Measurements from ENCODE around the gene NEDD4.
A peak's percentile ranks its signal among the peaks of the same experiment; 100 is the strongest.
"Not testable (repeated sequence)": the region's sequence is repeated elsewhere in the genome, so short reads cannot be mapped to it uniquely, and the experiment has no call there.

NEDD4 gene

GRCh38 chr15:56003777-56004176 lies 10.4 kb upstream of the NEDD4 start:
- not testable (repeated sequence) for H3K4me1 ChIP-seq (ENCODE audit: control insufficient read depth, insufficient read depth, low read length); H3K36me3 ChIP-seq (ENCODE audit: insufficient read depth, low read length); H3K27me3 ChIP-seq (ENCODE audit: control insufficient read depth, insufficient read depth, low read length); H3K4me2 ChIP-seq (ENCODE audit: low read length); H3K4me3 ChIP-seq (ENCODE audit: low read length); H3K9ac ChIP-seq (ENCODE audit: low read depth, low read length); H3K9me3 ChIP-seq (replicated peaks; ENCODE audit: low read length)

- H3K9ac ChIP-seq (ENCODE audit: low read depth, low read length); H3K27me3 ChIP-seq (ENCODE audit: control insufficient read depth, insufficient read depth, low read length); H3K4me2 ChIP-seq (ENCODE audit: low read length); H3K36me3 ChIP-seq (ENCODE audit: insufficient read depth, low read length); H3K4me3 ChIP-seq (ENCODE audit: low read length); H3K4me1 ChIP-seq (ENCODE audit: control insufficient read depth, insufficient read depth, low read length); H3K9me3 ChIP-seq (replicated peaks; ENCODE audit: low read length): not testable (repeated sequence)
Measured at GRCh38 chr15:56003277-56003676, 9.9 kb upstream of the NEDD4 start.

- Histone ChIP-seq H3K4me2 (ENCODE audit: low read length) (no peak overlapping the region), H3K4me1 (ENCODE audit: control insufficient read depth, insufficient read depth, low read length) (no peaks in the 10 kb centered on the region), H3K4me3 (ENCODE audit: low read length) (no peak overlapping the region), H3K27me3 (ENCODE audit: control insufficient read depth, insufficient read depth, low read length) (no peaks in the 10 kb centered on the region), H3K9ac (ENCODE audit: low read depth, low read length) (no peak overlapping the region), H3K9me3 (replicated peaks; ENCODE audit: low read length) (no peaks in the 10 kb centered on the region), H3K36me3 (ENCODE audit: insufficient read depth, low read length) (no peaks in the 10 kb centered on the region)
Measured at GRCh38 chr15:56001471-56002078, 8.2 kb upstream of the NEDD4 start.

GRCh38 chr15:55999658-56000057 lies 6.2 kb upstream of the NEDD4 start:
- H3K36me3 ChIP-seq (ENCODE audit: insufficient read depth, low read length) = no peaks in the 10 kb centered on the region
- no peaks in the 10 kb centered on the region for H3K4me1 ChIP-seq (ENCODE audit: control insufficient read depth, insufficient read depth, low read length)
- no peak overlapping the region for H3K9ac ChIP-seq (ENCODE audit: low read depth, low read length)
- no peak overlapping the region for H3K4me2 ChIP-seq (ENCODE audit: low read length)
- no peak overlapping the region for H3K4me3 ChIP-seq (ENCODE audit: low read length)
- H3K27me3 ChIP-seq (ENCODE audit: control insufficient read depth, insufficient read depth, low read length) = no peaks in the 10 kb centered on the region
- H3K9me3 ChIP-seq (replicated peaks; ENCODE audit: low read length) = no peaks in the 10 kb centered on the region

GRCh38 chr15:55998478-55998877 lies 5.1 kb upstream of the NEDD4 start:
- Histone ChIP-seq H3K27me3 (ENCODE audit: control insufficient read depth, insufficient read depth, low read length) (no peaks in the 10 kb centered on the region), H3K4me3 (ENCODE audit: low read length) (no peak overlapping the region), H3K36me3 (ENCODE audit: insufficient read depth, low read length) (no peaks in the 10 kb centered on the region), H3K9ac (ENCODE audit: low read depth, low read length) (no peak overlapping the region), H3K4me2 (ENCODE audit: low read length) (no peak overlapping the region), H3K9me3 (replicated peaks; ENCODE audit: low read length) (no peaks in the 10 kb centered on the region), H3K4me1 (ENCODE audit: control insufficient read depth, insufficient read depth, low read length) (no peaks in the 10 kb centered on the region)

GRCh38 chr15:55993804-55994560 lies 570 bp upstream of the NEDD4 start:
- H3K4me3 ChIP-seq (ENCODE audit: low read length) = peak overlapping the region; percentile 91
- H3K4me2 ChIP-seq (ENCODE audit: low read length) = peak overlapping the region; percentile 82
- no peaks in the 10 kb centered on the region for H3K27me3 ChIP-seq (ENCODE audit: control insufficient read depth, insufficient read depth, low read length)
- H3K36me3 ChIP-seq (ENCODE audit: insufficient read depth, low read length) = peaks cover 5% of the 10 kb centered on the region
- H3K9me3 ChIP-seq (replicated peaks; ENCODE audit: low read length) = no peaks in the 10 kb centered on the region
- peaks cover 20% of the 10 kb centered on the region for H3K4me1 ChIP-seq (ENCODE audit: control insufficient read depth, insufficient read depth, low read length)
- peak overlapping the region; percentile 83 for H3K9ac ChIP-seq (ENCODE audit: low read depth, low read length)

GRCh38 chr15:55992769-55993110 lies 672 bp downstream of the NEDD4 start:
- Histone ChIP-seq H3K9me3 (replicated peaks; ENCODE audit: low read length) (no peaks in the 10 kb centered on the region), H3K4me1 (ENCODE audit: control insufficient read depth, insufficient read depth, low read length) (peaks cover 20% of the 10 kb centered on the region), H3K4me2 (ENCODE audit: low read length) (peak overlapping the region; percentile 81), H3K9ac (ENCODE audit: low read depth, low read length) (peak overlapping the region; percentile 83), H3K4me3 (ENCODE audit: low read length) (peak overlapping the region; percentile 91), H3K36me3 (ENCODE audit: insufficient read depth, low read length) (peaks cover 5% of the 10 kb centered on the region), H3K27me3 (ENCODE audit: control insufficient read depth, insufficient read depth, low read length) (no peaks in the 10 kb centered on the region)

GRCh38 chr15:55991802-55992768 lies 1.3 kb downstream of the NEDD4 start:
- Histone ChIP-seq H3K4me3 (ENCODE audit: low read length) (peak overlapping the region; percentile 91), H3K4me2 (ENCODE audit: low read length) (peak overlapping the region; percentile 81), H3K9ac (ENCODE audit: low read depth, low read length) (peak overlapping the region; percentile 83), H3K4me1 (ENCODE audit: control insufficient read depth, insufficient read depth, low read length) (peaks cover 20% of the 10 kb centered on the region), H3K27me3 (ENCODE audit: control insufficient read depth, insufficient read depth, low read length) (no peaks in the 10 kb centered on the region), H3K36me3 (ENCODE audit: insufficient read depth, low read length) (peaks cover 5% of the 10 kb centered on the region), H3K9me3 (replicated peaks; ENCODE audit: low read length) (no peaks in the 10 kb centered on the region)

GRCh38 chr15:55990998-55991397 lies 2.4 kb downstream of the NEDD4 start:
- H3K27me3 ChIP-seq (ENCODE audit: control insufficient read depth, insufficient read depth, low read length) = no peaks in the 10 kb centered on the region
- H3K4me3 ChIP-seq (ENCODE audit: low read length) = no peak overlapping the region

GRCh38 chr15:55990516-55990915 lies 2.9 kb downstream of the NEDD4 start:
- Histone ChIP-seq H3K4me2 (ENCODE audit: low read length) (no peak overlapping the region), H3K4me3 (ENCODE audit: low read length) (no peak overlapping the region), H3K4me1 (ENCODE audit: control insufficient read depth, insufficient read depth, low read length) (peaks cover 20% of the 10 kb centered on the region), H3K9me3 (replicated peaks; ENCODE audit: low read length) (no peaks in the 10 kb centered on the region), H3K9ac (ENCODE audit: low read depth, low read length) (no peak overlapping the region), H3K27me3 (ENCODE audit: control insufficient read depth, insufficient read depth, low read length) (no peaks in the 10 kb centered on the region), H3K36me3 (ENCODE audit: insufficient read depth, low read length) (peaks cover 5% of the 10 kb centered on the region)

More at GRCh38 chr15:55990998-55991397, 2.4 kb downstream of the NEDD4 start:
- H3K9me3 ChIP-seq (replicated peaks; ENCODE audit: low read length) = no peaks in the 10 kb centered on the region
- H3K4me1 ChIP-seq (ENCODE audit: control insufficient read depth, insufficient read depth, low read length) = peaks cover 20% of the 10 kb centered on the region
- no peak overlapping the region for H3K9ac ChIP-seq (ENCODE audit: low read depth, low read length)
- peaks cover 5% of the 10 kb centered on the region for H3K36me3 ChIP-seq (ENCODE audit: insufficient read depth, low read length)
- H3K4me2 ChIP-seq (ENCODE audit: low read length) = peak overlapping the region; percentile 81

GRCh38 chr15:55989383-55989782 lies 4.0 kb downstream of the NEDD4 start:
- H3K27me3 ChIP-seq (ENCODE audit: control insufficient read depth, insufficient read depth, low read length) = no peaks in the 10 kb centered on the region
- no peak overlapping the region for H3K4me3 ChIP-seq (ENCODE audit: low read length)
- H3K4me1 ChIP-seq (ENCODE audit: control insufficient read depth, insufficient read depth, low read length) = peaks cover 20% of the 10 kb centered on the region
- peaks cover 5% of the 10 kb centered on the region for H3K36me3 ChIP-seq (ENCODE audit: insufficient read depth, low read length)
- no peaks in the 10 kb centered on the region for H3K9me3 ChIP-seq (replicated peaks; ENCODE audit: low read length)
- no peak overlapping the region for H3K9ac ChIP-seq (ENCODE audit: low read depth, low read length)
- H3K4me2 ChIP-seq (ENCODE audit: low read length) = no peak overlapping the region
